Stimulated activated CD4-positive, alpha-beta T cell treated with anti-CD3 and anti-CD28 coated beads, Interleukin-4, amount 100 ng/mL, for 1 hour (primary cell): ENCODE results near the gene DMXL1.
"Not testable (repeated sequence)": the region's sequence is repeated elsewhere in the genome, so short reads cannot be mapped to it uniquely, and the experiment has no call there.

Experiments
- DNase-seq: peaks from one replicate; pipeline ENCODE4 v3.0.0-alpha.2; 2020

Gene DMXL1

GRCh38 chr5:119212676-119213075 is 141.8 kb downstream of the DMXL1 start:
- DNase-seq = no peak

GRCh38 chr5:119217183-119217582 is 146.3 kb downstream of the DMXL1 start:
- DNase-seq = no peak

GRCh38 chr5:119218830-119219782 is 148.2 kb downstream of the DMXL1 start:
- DNase-seq = no peak

- DNase-seq = no peak
Observed at GRCh38 chr5:119220576-119221197, 149.8 kb downstream of the DMXL1 start.

- DNase-seq = no peak
Observed at GRCh38 chr5:119221330-119221729, 150.4 kb downstream of the DMXL1 start.

- no peak for DNase-seq
Observed at GRCh38 chr5:119229950-119230349, 159.1 kb downstream of the DMXL1 start.

- DNase-seq = no peak
Observed at GRCh38 chr5:119238265-119239118, 167.6 kb downstream of the DMXL1 start.

- no peak for DNase-seq
Observed at GRCh38 chr5:119239119-119239417, 168.2 kb downstream of the DMXL1 start.

- DNase-seq = not testable (repeated sequence)
Observed at GRCh38 chr5:119239826-119240225, 168.9 kb downstream of the DMXL1 start.

- DNase-seq = no peak
Observed at GRCh38 chr5:119243888-119244287, 173.0 kb downstream of the DMXL1 start.

- DNase-seq = no peak
Observed at GRCh38 chr5:119250946-119251901, 180.3 kb downstream of the DMXL1 start.

- no peak for DNase-seq
Observed at GRCh38 chr5:119255571-119256356, 184.9 kb downstream of the DMXL1 start.

- DNase-seq = no peak
Observed at GRCh38 chr5:119257613-119258012, 186.7 kb downstream of the DMXL1 start.

GRCh38 chr5:119263639-119264038 is 192.8 kb downstream of the DMXL1 start:
- no peak for DNase-seq

GRCh38 chr5:119264186-119264585 is 193.3 kb downstream of the DMXL1 start:
- no peak for DNase-seq

GRCh38 chr5:119267958-119268386 is 197.1 kb downstream of the DMXL1 start:
- peak; percentile 67 for DNase-seq

- DNase-seq = peak; percentile 95
Observed at GRCh38 chr5:119268387-119269060, 197.6 kb downstream of the DMXL1 start.

GRCh38 chr5:119269061-119269944 is 198.4 kb downstream of the DMXL1 start:
- peak; percentile 39 for DNase-seq

- no peak for DNase-seq
Observed at GRCh38 chr5:119270121-119270565, 199.3 kb downstream of the DMXL1 start.
